ENCODE data around the gene RCSD1.

DNA sequence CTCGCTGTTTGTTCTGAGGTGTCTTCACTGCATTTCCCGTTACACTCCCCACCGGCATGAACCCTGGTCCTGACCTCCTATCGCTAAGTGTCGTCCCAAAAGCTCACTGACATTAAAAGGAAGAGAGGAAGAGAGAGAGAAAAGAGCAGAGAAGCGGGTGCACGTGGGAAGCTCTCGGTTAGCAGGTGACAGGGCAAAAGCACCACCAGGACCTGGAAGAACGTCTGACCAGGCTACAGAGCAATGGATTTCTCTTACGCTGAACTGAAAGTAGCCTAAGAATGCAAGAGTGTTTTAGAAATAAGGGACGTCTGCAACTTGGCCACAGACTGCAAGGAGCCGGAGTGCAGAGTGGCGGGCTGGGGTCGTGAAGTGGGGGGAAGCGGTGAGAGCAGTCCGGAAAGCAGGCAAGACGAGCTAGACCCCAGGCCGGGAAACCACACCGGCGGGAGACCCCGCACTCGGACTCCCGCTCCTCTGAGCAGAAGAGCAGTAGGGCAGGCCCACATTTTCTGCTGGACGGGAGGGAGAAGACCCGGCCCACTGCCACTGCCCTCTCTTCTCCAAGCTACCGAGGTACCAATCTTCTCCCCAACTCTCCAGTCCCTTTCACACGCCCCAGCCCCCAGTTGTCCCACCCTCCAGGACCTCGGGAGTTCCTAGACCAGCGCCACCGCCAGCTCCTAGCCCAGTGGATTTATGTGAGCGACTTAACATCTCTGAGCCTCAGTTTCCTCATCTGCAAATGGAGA is 83.5 kb downstream of the RCSD1 start:
- TF ChIP-seq, protein P1, sequence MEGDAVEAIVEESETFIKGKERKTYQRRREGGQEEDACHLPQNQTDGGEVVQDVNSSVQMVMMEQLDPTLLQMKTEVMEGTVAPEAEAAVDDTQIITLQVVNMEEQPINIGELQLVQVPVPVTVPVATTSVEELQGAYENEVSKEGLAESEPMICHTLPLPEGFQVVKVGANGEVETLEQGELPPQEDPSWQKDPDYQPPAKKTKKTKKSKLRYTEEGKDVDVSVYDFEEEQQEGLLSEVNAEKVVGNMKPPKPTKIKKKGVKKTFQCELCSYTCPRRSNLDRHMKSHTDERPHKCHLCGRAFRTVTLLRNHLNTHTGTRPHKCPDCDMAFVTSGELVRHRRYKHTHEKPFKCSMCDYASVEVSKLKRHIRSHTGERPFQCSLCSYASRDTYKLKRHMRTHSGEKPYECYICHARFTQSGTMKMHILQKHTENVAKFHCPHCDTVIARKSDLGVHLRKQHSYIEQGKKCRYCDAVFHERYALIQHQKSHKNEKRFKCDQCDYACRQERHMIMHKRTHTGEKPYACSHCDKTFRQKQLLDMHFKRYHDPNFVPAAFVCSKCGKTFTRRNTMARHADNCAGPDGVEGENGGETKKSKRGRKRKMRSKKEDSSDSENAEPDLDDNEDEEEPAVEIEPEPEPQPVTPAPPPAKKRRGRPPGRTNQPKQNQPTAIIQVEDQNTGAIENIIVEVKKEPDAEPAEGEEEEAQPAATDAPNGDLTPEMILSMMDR (conservative IDR thresholded peaks at IDR 0.05; ENCODE audit: low read depth, low read length) = no peak
- TF ChIP-seq EZH2 (IDR thresholded peaks at IDR 0.05; ENCODE audit: borderline replicate concordance, low read depth, low read length, poor library complexity, severe bottlenecking) = no peak

Measured in A673 (cell line).